ENCODE data around the gene DHX57. TPM values are rescaled to one million over a fixed set of nuclear protein-coding genes. Genes with fewer than 3 reads are reported as not detected.
"Not testable (repeated sequence)": the region's sequence is repeated elsewhere in the genome, so short reads cannot be mapped to it uniquely, and the experiment has no call there.

The DHX57 gene
- total RNA-seq, 2 experiments from 2014 or later: 18.1 to 22.1 TPM

DNA sequence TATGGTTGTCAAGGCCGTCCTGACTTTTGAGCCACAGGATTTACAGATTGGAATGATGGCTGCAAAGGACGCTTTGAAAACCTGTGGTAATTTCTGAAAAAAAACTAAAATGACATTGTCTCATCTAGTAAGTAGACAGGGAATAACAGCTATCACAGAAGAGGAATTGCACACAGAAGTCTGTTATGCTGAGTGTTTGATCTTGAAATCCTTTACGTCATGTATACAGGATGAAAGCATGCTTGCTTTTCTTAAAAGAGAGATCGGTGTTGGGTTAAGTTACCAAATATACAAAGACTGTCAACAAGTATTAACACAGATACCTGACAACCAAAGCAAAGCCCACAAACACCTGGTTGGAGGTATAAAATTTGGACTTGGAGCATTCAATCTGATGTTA, 112.0 kb downstream of the DHX57 start:
- no peaks in the 10 kb centered on the region for H3K4me1 Mint-ChIP-seq
- DNase-seq: no peak
- H3K36me3 Mint-ChIP-seq: no peaks in the 10 kb centered on the region
- H3K9me3 Mint-ChIP-seq: no peaks in the 10 kb centered on the region
- no peak overlapping the region for H3K27ac Mint-ChIP-seq
- no peaks in the 10 kb centered on the region for H3K27me3 Mint-ChIP-seq
- no peak overlapping the region for H3K4me3 Mint-ChIP-seq

DNA sequence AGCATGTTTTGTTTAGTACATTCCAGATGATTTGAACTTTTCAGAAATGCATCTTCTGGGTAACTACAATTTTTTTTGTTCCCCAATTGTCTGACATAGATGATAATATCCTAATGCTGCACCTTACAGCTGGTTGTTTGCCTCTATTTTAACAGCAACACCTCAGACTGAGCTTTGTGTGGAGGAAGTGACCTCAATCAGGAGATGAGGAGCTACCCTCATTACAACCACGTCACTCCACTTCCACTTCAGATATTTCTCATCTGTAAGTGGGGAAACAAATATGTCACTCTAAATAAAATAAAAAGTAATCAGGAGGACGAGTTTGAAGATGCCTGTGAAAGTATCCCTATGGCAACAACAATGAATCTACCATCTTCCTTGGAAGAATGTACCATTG, 112.5 kb downstream of the DHX57 start:
- Mint-ChIP-seq H3K36me3 (no peaks in the 10 kb centered on the region), H3K9me3 (no peaks in the 10 kb centered on the region), H3K4me3 (no peak overlapping the region), H3K27me3 (no peaks in the 10 kb centered on the region), H3K4me1 (no peaks in the 10 kb centered on the region), H3K27ac (no peak overlapping the region)
- no peak for DNase-seq

DNA sequence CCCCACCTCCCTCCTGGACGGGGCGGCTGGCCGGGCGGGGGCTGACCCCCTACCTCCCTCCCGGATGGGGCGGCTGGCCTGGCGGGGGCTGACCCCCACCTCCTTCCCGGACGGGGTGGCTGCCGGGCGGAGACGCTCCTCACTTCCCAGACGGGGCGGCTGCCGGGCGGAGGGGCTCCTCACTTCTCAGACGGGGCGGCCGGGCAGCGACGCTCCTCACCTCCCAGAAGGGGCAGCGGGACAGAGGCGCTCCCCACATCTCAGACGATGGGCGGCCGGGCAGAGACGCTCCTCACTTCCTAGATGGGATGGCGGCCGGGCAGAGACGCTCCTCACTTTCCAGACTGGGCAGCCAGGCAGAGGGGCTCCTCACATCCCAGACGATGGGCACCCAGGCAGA, 119.8 kb downstream of the DHX57 start:
- H3K27me3 Mint-ChIP-seq, H3K36me3 Mint-ChIP-seq, H3K9me3 Mint-ChIP-seq, H3K4me3 Mint-ChIP-seq, DNase-seq, H3K27ac Mint-ChIP-seq: not testable (repeated sequence)
- peaks cover 16% of the 10 kb centered on the region for H3K4me1 Mint-ChIP-seq

DNA sequence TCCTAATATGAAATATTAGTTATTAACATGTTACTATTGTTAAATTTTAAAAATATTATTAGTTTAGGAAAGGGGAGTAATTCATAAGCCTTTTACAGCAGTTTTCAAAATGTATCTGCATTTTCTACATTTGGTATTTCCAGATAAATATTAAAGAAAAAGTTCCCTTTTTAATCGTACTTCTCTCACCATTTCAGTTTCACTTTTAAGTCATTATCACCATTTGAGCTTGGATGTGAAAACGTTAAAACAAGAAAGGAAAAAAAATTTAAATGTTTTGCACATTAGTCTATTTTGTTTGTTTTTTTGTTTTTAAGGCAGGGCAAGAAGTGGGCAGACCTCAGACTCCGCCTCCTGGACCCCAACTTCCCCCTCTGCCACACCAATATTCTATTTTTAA, 121.2 kb downstream of the DHX57 start:
- Mint-ChIP-seq H3K4me1 (peaks cover 19% of the 10 kb centered on the region), H3K4me3 (peak overlapping the region; percentile 68), H3K9me3 (peaks cover 3% of the 10 kb centered on the region), H3K36me3 (peaks cover 17% of the 10 kb centered on the region), H3K27me3 (peaks cover 11% of the 10 kb centered on the region), H3K27ac (peak overlapping the region; percentile 70)
- DNase-seq: no peak

DNA sequence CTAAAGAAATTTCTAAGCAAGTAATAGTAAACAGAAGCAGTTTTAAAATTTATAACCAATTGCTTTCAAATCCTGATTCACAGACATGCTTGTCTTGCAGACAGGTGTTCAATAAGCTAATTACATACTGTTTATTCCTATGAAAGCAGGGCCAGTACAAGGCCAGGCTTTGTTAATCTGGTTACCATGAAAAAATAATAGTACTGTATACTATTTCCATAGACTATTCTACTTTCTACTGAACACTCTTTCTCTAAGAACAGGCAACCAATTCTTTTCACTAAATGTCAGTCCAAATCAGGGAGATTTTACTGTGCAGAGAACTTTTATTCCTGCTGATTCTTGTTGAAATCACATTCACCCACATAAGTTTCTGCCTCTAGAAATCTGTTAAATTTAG, 121.7 kb downstream of the DHX57 start:
- peaks cover 3% of the 10 kb centered on the region for H3K9me3 Mint-ChIP-seq
- H3K27me3 Mint-ChIP-seq: peaks cover 11% of the 10 kb centered on the region
- H3K4me1 Mint-ChIP-seq: peaks cover 19% of the 10 kb centered on the region
- H3K4me3 Mint-ChIP-seq: peak overlapping the region; percentile 67
- H3K36me3 Mint-ChIP-seq: peaks cover 21% of the 10 kb centered on the region
- no peak for DNase-seq
- peak overlapping the region; percentile 78 for H3K27ac Mint-ChIP-seq

DNA sequence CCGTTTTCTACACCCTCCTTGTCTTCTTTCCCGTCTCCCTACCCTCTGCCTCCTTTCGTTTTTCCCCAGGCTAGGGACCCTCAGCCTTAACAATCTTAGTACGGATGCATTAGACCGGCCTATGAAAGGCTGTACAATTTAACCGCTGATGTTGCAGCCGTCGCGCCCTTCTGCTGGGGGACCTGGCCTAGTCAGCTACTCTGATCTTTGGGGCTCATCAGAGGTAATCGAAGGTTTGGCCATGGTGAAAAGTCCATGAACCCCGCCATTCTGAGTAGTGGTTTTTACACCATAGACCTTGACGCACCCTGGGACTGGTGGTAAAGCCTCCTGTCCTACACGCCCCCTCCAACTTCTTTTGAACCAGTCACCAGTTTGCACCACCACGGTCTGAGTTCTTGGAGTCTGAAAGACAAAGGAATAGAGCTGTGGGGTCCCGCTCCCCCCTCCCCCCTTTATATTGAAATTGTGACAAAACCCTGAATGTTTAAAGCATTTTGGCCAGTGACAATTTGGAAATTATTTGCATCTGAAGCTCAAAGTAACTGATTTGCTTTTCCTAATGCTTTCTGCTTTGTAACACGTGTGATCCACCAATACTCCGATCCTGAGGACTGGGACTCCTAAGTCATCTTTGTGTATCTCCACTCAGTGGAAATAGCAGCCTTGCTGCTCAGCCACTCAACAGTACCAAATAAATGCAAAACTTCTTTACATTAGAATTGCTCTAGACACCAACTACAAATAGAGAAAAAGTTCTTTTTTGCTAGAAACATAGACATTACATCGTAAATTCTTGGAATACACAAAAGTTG, 123.9 kb downstream of the DHX57 start:
- H3K9me3 Mint-ChIP-seq: peaks cover 3% of the 10 kb centered on the region
- H3K36me3 Mint-ChIP-seq: peaks cover 43% of the 10 kb centered on the region
- H3K4me1 Mint-ChIP-seq: peaks cover 39% of the 10 kb centered on the region
- peak overlapping the region; percentile 99 for H3K4me3 Mint-ChIP-seq
- peaks cover 11% of the 10 kb centered on the region for H3K27me3 Mint-ChIP-seq
- H3K27ac Mint-ChIP-seq: peak overlapping the region; percentile 100
- DNase-seq: no peak

DNA sequence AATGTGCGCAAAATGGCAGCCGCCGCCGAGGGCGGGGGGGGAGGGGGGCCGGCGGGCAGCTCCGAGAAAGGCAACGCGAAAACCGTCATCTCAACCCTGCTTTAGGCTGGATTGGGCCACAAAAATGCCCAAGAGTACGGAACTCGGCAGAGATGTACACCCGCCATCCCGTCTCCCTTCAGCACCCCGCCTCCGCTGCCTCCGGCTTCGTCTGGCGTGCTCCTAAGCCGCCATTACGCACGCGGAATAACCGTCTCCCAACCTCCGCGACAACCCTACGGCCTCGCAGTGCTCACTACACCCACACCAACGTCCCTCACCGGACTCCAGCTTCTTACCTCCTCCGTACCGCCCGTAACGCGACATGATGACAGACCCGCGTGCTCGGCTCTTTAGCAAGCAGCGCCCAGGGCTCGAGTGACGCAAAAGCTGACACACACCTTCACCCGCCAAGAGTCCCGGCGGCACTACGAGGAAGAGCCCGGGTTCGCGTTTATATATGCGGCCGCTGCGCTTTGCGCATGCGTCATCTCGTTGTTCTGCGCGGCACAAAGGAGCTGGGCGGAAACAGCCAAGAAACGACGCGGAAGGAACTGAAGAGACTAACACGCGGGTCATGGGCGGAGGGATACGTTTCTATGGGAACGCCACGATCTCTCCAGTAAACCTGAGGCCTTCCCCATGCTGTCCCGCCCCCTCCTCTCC, 124.7 kb downstream of the DHX57 start, which contains the start of gene SRSF7:
SRSF7 (minus strand) TSS at position 471 of the 705 bp plus-strand sequence; CDS start at position 366, 105 bp downstream.
- peaks cover 51% of the 10 kb centered on the region for H3K36me3 Mint-ChIP-seq
- H3K4me1 Mint-ChIP-seq: peaks cover 46% of the 10 kb centered on the region
- peak; percentile 95 for DNase-seq
- peaks cover 11% of the 10 kb centered on the region for H3K27me3 Mint-ChIP-seq
- peaks cover 3% of the 10 kb centered on the region for H3K9me3 Mint-ChIP-seq
- H3K27ac Mint-ChIP-seq: peak within 1 kb of the TSS; percentile 100
- H3K4me3 Mint-ChIP-seq: peak within 1 kb of the TSS; percentile 99

DNA sequence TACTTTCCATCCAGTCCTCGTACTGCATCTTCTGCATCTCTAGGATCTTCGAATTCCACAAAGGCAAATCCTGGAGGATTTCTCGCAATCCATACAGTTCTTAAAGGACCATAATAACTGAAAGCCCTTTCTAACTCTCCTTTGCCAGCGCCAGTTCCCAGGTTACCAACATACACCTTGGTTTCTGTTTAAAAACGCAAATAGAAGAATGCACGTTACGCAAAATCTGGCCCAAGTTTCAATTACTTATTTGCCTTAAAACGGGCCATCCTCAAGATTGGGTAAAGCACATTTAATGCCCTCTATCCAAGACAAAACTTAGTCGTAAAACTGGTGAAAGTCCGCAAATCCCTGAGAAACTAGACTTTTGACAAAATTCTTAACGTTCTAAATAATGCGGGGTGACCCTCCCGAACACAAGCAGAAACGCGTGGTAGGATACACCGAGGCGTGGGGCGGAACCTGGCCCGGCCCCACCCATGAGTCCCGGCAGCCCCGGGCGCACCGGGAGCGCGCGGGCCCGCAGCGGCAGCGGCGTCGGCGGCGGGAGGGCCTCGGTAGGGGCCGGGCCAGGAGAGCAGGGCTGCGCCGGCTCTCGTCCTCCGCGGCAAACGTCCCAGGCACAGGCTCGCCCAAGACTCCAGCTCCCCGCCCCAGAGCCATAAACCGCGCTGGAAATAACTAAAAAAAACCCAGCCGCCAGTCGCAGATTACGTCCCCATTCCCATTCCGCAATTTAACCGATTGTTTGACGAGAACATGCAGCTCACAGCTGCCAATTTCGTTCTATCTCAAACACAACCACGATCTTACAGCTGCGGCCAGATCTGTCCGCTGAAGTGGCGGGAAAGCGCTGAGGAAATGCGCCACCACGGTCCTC, 125.5 kb downstream of the DHX57 start:
- Mint-ChIP-seq H3K27me3 (peaks cover 11% of the 10 kb centered on the region), H3K36me3 (peaks cover 59% of the 10 kb centered on the region), H3K9me3 (peaks cover 3% of the 10 kb centered on the region), H3K4me3 (peak overlapping the region; percentile 99), H3K27ac (peak overlapping the region; percentile 100), H3K4me1 (peaks cover 54% of the 10 kb centered on the region)
- DNase-seq: peak; percentile 53

DNA sequence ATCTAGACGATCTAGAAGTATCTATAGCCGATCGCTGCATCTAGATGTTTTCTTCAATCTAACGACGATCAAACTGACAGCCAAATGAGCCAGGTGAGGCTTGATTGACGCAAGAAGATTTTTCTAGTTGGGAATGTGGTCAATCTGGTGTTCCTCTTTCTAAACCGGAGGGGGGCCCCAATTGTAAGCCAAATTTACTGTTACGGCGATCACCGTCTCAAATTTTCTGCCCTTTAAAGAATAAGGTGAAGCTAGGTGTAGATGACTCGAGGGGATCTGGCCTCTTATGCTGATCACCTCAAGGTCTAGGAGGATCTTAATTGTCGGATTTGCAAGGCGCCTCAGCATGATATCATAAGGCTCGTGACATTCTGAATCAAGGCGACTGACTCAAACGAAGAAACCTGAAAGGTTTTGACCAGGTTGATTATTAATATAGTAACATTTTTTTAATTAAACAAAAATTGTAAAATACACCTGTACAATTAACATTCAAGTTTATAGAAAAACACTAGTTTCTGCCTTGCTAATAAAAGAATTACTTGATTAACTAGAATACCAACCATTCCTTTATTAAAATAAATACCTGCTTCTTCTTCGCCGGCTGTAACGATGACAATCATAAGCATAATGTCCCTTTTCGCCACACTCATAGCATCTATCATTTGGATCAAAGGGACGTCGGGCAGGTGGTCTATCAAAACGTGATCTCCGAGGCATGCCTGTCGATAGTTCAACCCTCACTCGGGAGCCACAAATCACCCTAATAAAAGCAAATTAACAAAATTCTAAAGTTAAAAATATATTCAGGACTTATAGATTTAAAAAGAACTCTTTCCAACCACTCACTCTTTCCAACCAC, 126.6 kb downstream of the DHX57 start:
- DNase-seq: no peak
- peak overlapping the region; percentile 99 for H3K4me3 Mint-ChIP-seq
- H3K27me3 Mint-ChIP-seq: peaks cover 11% of the 10 kb centered on the region
- H3K4me1 Mint-ChIP-seq: peaks cover 65% of the 10 kb centered on the region
- peaks cover 3% of the 10 kb centered on the region for H3K9me3 Mint-ChIP-seq
- H3K36me3 Mint-ChIP-seq: peaks cover 67% of the 10 kb centered on the region
- peak overlapping the region; percentile 100 for H3K27ac Mint-ChIP-seq

DNA sequence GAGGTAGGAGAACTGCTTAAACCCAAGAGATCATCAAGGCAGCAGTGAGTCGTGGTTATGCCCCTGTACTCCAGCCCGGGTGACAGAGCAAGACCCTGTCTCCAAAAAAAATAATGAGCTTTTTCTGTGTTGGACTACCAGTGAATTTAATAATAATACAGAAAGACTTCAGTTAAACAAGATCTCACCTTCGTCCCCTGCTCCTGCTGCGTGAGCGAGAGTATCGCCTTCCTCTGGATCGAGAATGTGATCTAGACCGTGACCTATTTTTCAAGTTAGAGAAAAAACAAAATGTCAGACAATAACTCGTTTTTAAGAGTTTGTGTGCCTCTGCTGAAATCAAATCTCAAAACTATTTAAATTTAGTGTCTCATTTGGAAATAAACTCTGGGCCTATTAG, 127.3 kb downstream of the DHX57 start:
- H3K4me3 Mint-ChIP-seq: peak overlapping the region; percentile 99
- peaks cover 3% of the 10 kb centered on the region for H3K9me3 Mint-ChIP-seq
- H3K4me1 Mint-ChIP-seq: peaks cover 68% of the 10 kb centered on the region
- H3K27ac Mint-ChIP-seq: peak overlapping the region; percentile 87
- no peak for DNase-seq
- H3K27me3 Mint-ChIP-seq: peaks cover 11% of the 10 kb centered on the region
- H3K36me3 Mint-ChIP-seq: peaks cover 74% of the 10 kb centered on the region

DNA sequence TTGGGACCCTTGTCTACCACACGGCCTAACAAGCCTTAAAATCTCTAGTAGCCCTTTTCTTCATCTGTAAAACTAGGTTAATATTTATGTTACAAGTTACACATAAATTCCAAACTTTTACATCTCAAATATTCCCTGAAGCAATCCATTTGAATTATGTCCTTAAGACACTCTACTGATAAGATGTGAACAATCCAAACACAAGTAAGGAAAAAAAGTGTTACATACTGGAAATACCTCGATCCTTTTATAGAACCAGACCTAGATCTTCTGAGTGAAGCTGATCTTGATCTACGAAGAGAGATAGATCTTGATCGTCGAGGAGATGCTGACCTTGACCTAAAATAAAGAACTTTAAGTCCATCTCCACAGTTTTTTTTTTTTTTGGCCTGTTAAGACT, 127.9 kb downstream of the DHX57 start:
- no peak for DNase-seq
- Mint-ChIP-seq H3K27ac (peak overlapping the region; percentile 87), H3K27me3 (peaks cover 11% of the 10 kb centered on the region), H3K4me3 (peak overlapping the region; percentile 99), H3K36me3 (peaks cover 76% of the 10 kb centered on the region), H3K9me3 (peaks cover 3% of the 10 kb centered on the region), H3K4me1 (peaks cover 70% of the 10 kb centered on the region)

Data from activated naive CD8-positive, alpha-beta T cell treated with anti-CD3 and anti-CD28 coated beads for 36 hours (primary cell).